Uterus (tissue), 4 donors: ENCODE results near the gene DMD. TPM values are rescaled to one million over a fixed set of nuclear protein-coding genes. Genes with fewer than 3 reads are reported as not detected.

Experiments used
- DNase-seq, 2 donors: peaks; one replicate each; pipeline ENCODE4 v3.0.0-alpha.2; 2019 to 2020
- H3K27ac ChIP-seq, 2 donors: fragments of 200-600 bp; sonication (generic); 1 replicate in 1 of 2; 2 replicates in 1 of 2; pipeline ENCODE4 v1.5.1; 2016 to 2018
- H3K27me3 ChIP-seq, 2 donors: fragments of 200-600 bp; sonication (generic); one replicate each; pipeline ENCODE4 v1.5.1; 2018 to 2019; ENCODE audit warnings: control low read depth in 1 of 2
- H3K36me3 ChIP-seq, 2 donors: fragments of 200-600 bp; sonication (generic); one replicate each; pipeline ENCODE4 v1.5.1; 2019; ENCODE audit warnings: control low read depth in 1 of 2
- H3K4me1 ChIP-seq, 2 donors: fragments of 200-600 bp; sonication (generic); one replicate each; pipeline ENCODE4 v1.5.1; 2018 to 2019; ENCODE audit warnings: control low read depth in 1 of 2
- H3K4me3 ChIP-seq, 2 donors: fragments of 200-600 bp; sonication (generic); 1 replicate in 1 of 2; 2 replicates in 1 of 2; pipeline ENCODE4 v1.5.1; 2018 to 2019; ENCODE audit warnings: mild to moderate bottlenecking in 1 of 2
- H3K9me3 ChIP-seq, 2 donors: fragments of 200-600 bp; sonication (generic); one replicate each; pipeline ENCODE4 v1.5.1; 2019; ENCODE audit warnings: control low read depth in 1 of 2
- CTCF ChIP-seq, 4 experiments: fragments of 200-600 bp in 2 of 4; fragments of 450-650 bp in 2 of 4; sonication (generic) in 2 of 4; IDR thresholded peaks; one replicate each; pipeline ENCODE4 v1.5.1; 2016 to 2019; ENCODE audit warnings: antibody characterized with exemption in 4 of 4, mild to moderate bottlenecking in 2 of 4, moderate library complexity in 1 of 4
- POLR2A ChIP-seq, 2 donors: fragments of 450-650 bp; IDR thresholded peaks; one replicate each; pipeline ENCODE4 v1.6.1; 2016; ENCODE audit warnings: antibody characterized with exemption in 2 of 2, mild to moderate bottlenecking in 1 of 2, moderate library complexity in 1 of 2
- intact Hi-C: fragments of 100-400 bp; cut with DNase I; formaldehyde crosslinking; loops from one replicate; pipeline ENCODE4 v1.15.1; 2023; ENCODE audit warnings: low total_unique reads
- total RNA-seq, 4 donors: library from RNA; depleted of rRNA in 3 of 4; stranded (reverse); fragments of >200 nt in 3 of 4; gene quantifications; one replicate each; pipeline versions ENCODE4 v1.1.0 to v1.2.4, GENCODE V29; 2014 to 2023
- donor health status: DM: yes; HTN: yes; CAD: no.

The DMD gene
- total RNA-seq, 4 donors from 2014 or later = 73.8 to 147 (median 97.8) TPM

- H3K4me3 ChIP-seq = no peak overlapping the region
- H3K36me3 ChIP-seq = no peaks in the 10 kb centered on the region
- no peaks in the 10 kb centered on the region for H3K27me3 ChIP-seq
- no peak for DNase-seq
- intact Hi-C loops = no loop called here
- no peak for TF ChIP-seq POLR2A (IDR thresholded peaks at IDR 0.05)
- no peak for TF ChIP-seq CTCF (IDR thresholded peaks at IDR 0.05)
- H3K4me1 ChIP-seq = no peaks in the 10 kb centered on the region
- H3K27ac ChIP-seq = no peak overlapping the region
- H3K9me3 ChIP-seq = no peaks in the 10 kb centered on the region
These were observed 1326.8 kb downstream of the DMD start for GRCh38 chrX:31884535-31884934.

GRCh38 chrX:31872007-31872406 is 1339.3 kb downstream of the DMD start:
- Histone ChIP-seq H3K4me1 (no peaks in the 10 kb centered on the region), H3K27me3 (no peaks in the 10 kb centered on the region), H3K9me3 (no peaks in the 10 kb centered on the region), H3K4me3 (no peak overlapping the region), H3K36me3 (no peaks in the 10 kb centered on the region), H3K27ac (peak overlapping the region in 1 of 2 donors; percentile 15)
- intact Hi-C loops = no loop called here
- peak in 1 of 2 donors; percentile 14 for DNase-seq
- no peak for TF ChIP-seq POLR2A (IDR thresholded peaks at IDR 0.05)
- TF ChIP-seq CTCF (IDR thresholded peaks at IDR 0.05) = no peak

- Histone ChIP-seq H3K4me3 (no peak overlapping the region), H3K27me3 (no peaks in the 10 kb centered on the region)
- intact Hi-C loops = no loop called here
These were observed 1341.1 kb downstream of the DMD start for GRCh38 chrX:31870267-31870666.

GRCh38 chrX:31860686-31861085 is 1350.7 kb downstream of the DMD start:
- DNase-seq = no peak
- Histone ChIP-seq H3K4me3 (no peak overlapping the region), H3K4me1 (no peaks in the 10 kb centered on the region), H3K27ac (no peak overlapping the region), H3K9me3 (no peaks in the 10 kb centered on the region), H3K27me3 (no peaks in the 10 kb centered on the region), H3K36me3 (no peaks in the 10 kb centered on the region)
- intact Hi-C loops = no loop called here
- TF ChIP-seq POLR2A (IDR thresholded peaks at IDR 0.05) = no peak
- no peak for TF ChIP-seq CTCF (IDR thresholded peaks at IDR 0.05)

More at GRCh38 chrX:31870267-31870666, 1341.1 kb downstream of the DMD start:
- Histone ChIP-seq H3K27ac (no peak overlapping the region), H3K4me1 (no peaks in the 10 kb centered on the region), H3K36me3 (no peaks in the 10 kb centered on the region), H3K9me3 (no peaks in the 10 kb centered on the region)
- TF ChIP-seq CTCF (IDR thresholded peaks at IDR 0.05) = no peak
- no peak for TF ChIP-seq POLR2A (IDR thresholded peaks at IDR 0.05)
- no peak for DNase-seq

GRCh38 chrX:31858915-31859314 is 1352.4 kb downstream of the DMD start:
- Histone ChIP-seq H3K4me3 (no peak overlapping the region), H3K27ac (no peak overlapping the region), H3K4me1 (no peaks in the 10 kb centered on the region), H3K36me3 (no peaks in the 10 kb centered on the region), H3K9me3 (no peaks in the 10 kb centered on the region), H3K27me3 (no peaks in the 10 kb centered on the region)
- DNase-seq = no peak
- intact Hi-C loops = no loop called here
- TF ChIP-seq POLR2A (IDR thresholded peaks at IDR 0.05) = no peak
- TF ChIP-seq CTCF (IDR thresholded peaks at IDR 0.05) = no peak
